Pancreas (tissue), 10 donors: ENCODE data around the gene DAND5. TPM values are rescaled to one million over a fixed set of nuclear protein-coding genes. Genes with fewer than 3 reads are reported as not detected.
A peak's percentile ranks its signal among the peaks of the same experiment; 100 is the strongest.

Experiments
- ATAC-seq, 4 donors: fragments of 200-7000 bp; cut with Tn5 transposase; one replicate each; pipeline versions ENCODE4 v1.8.0 to v1.9.1; 2020; ENCODE audit warnings: mild to moderate bottlenecking in 4 of 4, moderate library complexity in 4 of 4
- DNase-seq, 6 donors: peaks; one replicate each; pipeline ENCODE4 v3.0.0-alpha.2; 2020
- FAIRE-seq: peaks from 2 replicates; lab custom pipeline; 2012; peaks lifted over from hg19 to GRCh38; lab: Jason Lieb, UNC
- H3K27ac ChIP-seq, 4 donors: fragments of 200-600 bp; sonication (generic); 1 replicate in 3 of 4; 2 replicates in 1 of 4; pipeline versions ENCODE4 v1.5.0 to v1.8.0; 2020
- H3K27me3 ChIP-seq, 4 donors: fragments of 200-600 bp; one replicate each; pipeline ENCODE4 v1.8.0; 2021
- H3K36me3 ChIP-seq, 3 donors: fragments of 200-600 bp; sonication (generic) in 1 of 3; one replicate each; pipeline versions ENCODE4 v1.5.0 to v1.8.0; 2020 to 2021
- H3K4me1 ChIP-seq, 3 donors: fragments of 200-600 bp; one replicate each; pipeline ENCODE4 v1.8.0; 2021
- H3K4me3 ChIP-seq, 4 donors: fragments of 200-600 bp; sonication (generic) in 2 of 4; one replicate each; pipeline versions ENCODE4 v1.5.0 to v1.8.0; 2020 to 2021
- H3K9me3 ChIP-seq, 4 donors: fragments of 200-600 bp; one replicate each; pipeline ENCODE4 v1.8.0; 2021
- CTCF ChIP-seq, 4 donors: fragments of 200-600 bp; sonication (generic) in 3 of 4; IDR thresholded peaks; one replicate each; pipeline versions ENCODE4 v1.5.0 to v1.8.0; 2021; ENCODE audit warnings: antibody characterized with exemption in 4 of 4
- WGBS, 2 donors: extraction: QIAGEN DNeasy Blood & Tissue Kit; methylation state at CpG; one replicate each; pipeline ENCODE4 v1.1.7; 2013; 5-methylcytosine and 5-hydroxymethylcytosine counted together
- intact Hi-C, 3 donors: fragments of 100-400 bp; cut with DNase I; formaldehyde crosslinking; loops; one replicate each; pipeline versions ENCODE4 v1.11.1 to v1.14.2; 2022
- microRNA-seq, 2 donors: library from miRNA; unstranded; fragments of <30 nt; microRNA quantifications; one replicate each; pipeline versions ENCODE4 to v1.1.0, GENCODE V29; 2019 to 2020
- polyA plus RNA-seq, 2 donors: library from polyadenylated mRNA; stranded (reverse); fragments of 200-250 nt; gene quantifications; one replicate each; pipeline ENCODE4 v1.2.3, GENCODE V29; 2013
- total RNA-seq, 6 donors: library from RNA; stranded (reverse); fragmentation: NEBNext Ultra II Directional in 4 of 6; extraction: Animal tissue kit (Norgen Biotek cat#: 25700) in 4 of 6; gene quantifications; one replicate each; pipeline versions ENCODE4 v1.2.1 to v1.2.4, GENCODE V29; 2021 to 2023
- donor health status: healthy with polysubstance abuse.
- donor health status: DM: no; HTN: no; CAD: no; lungs with moderate emphysema.
- donor health status: DM: no; HTN: no; CAD: no.
- donor health status: control.
- donor health status: control.
- donor health status: Bipolar disorder and iron deficiency.
- donor health status: DM: yes; HTN: yes; CAD: no.
- donor health status: DM: no; HTN: no; CAD: no.
- donor health status: DM: no; HTN: no; CAD: no.
- donor health status: DM: yes; HTN: yes; CAD: no.

Gene DAND5
- total and polyA plus RNA-seq, 8 donors = 0.12 to 0.23 (median 0.14) TPM; not detected in 4

- DNase-seq (no peak), ATAC-seq (no peak), FAIRE-seq (no peak)
- no peaks in the 10 kb centered on the region for H3K9me3 ChIP-seq
- no peak for TF ChIP-seq CTCF (IDR thresholded peaks at IDR 0.05)
- peak overlapping the region in 2 of 4 donors; percentile 12 to 15 for H3K27ac ChIP-seq
- peaks cover 4 to 12% (median 10%) of the 10 kb centered on the region in 3 donors for H3K4me1 ChIP-seq
- H3K36me3 ChIP-seq = no peaks in the 10 kb centered on the region
- WGBS, 2 donors = 84 to 89% methylated on average over 7 of the region's 7 CpGs
- H3K4me3 ChIP-seq = no peak overlapping the region
- no peaks in the 10 kb centered on the region for H3K27me3 ChIP-seq
- intact Hi-C loops = no loop called here
Observed at GRCh38 chr19:13020002-13020414, 50.6 kb downstream of the DAND5 start.

GRCh38 chr19:13022111-13022858, 52.9 kb downstream of the DAND5 start:
- ATAC-seq (peak; percentile 44 to 51 (median 46)), DNase-seq (no peak), FAIRE-seq (no peak)
- no peaks in the 10 kb centered on the region for H3K27me3 ChIP-seq
- 20 to 35% methylated on average over 22 of the region's 22 CpGs for WGBS, 2 donors
- H3K36me3 ChIP-seq = no peaks in the 10 kb centered on the region
- peak overlapping the region in 2 of 4 donors; percentile 24 to 41 for H3K4me3 ChIP-seq
- peaks cover 11 to 27% (median 13%) of the 10 kb centered on the region in 3 donors for H3K4me1 ChIP-seq
- no peaks in the 10 kb centered on the region for H3K9me3 ChIP-seq
- intact Hi-C loops = no loop called here
- TF ChIP-seq CTCF (IDR thresholded peaks at IDR 0.05) = no peak
- peak overlapping the region; percentile 48 to 87 (median 75) for H3K27ac ChIP-seq

GRCh38 chr19:13022859-13023636, 53.7 kb downstream of the DAND5 start:
- peak; percentile 59 to 77 (median 74) for ATAC-seq
- TF ChIP-seq CTCF (IDR thresholded peaks at IDR 0.05) = no peak
- no peak for FAIRE-seq
- Histone ChIP-seq H3K36me3 (no peaks in the 10 kb centered on the region), H3K4me3 (peak overlapping the region in 3 of 4 donors; percentile 9 to 41 (median 24)), H3K4me1 (peaks cover 11 to 29% (median 13%) of the 10 kb centered on the region in 3 donors), H3K27ac (peak overlapping the region; percentile 48 to 87 (median 75)), H3K9me3 (no peaks in the 10 kb centered on the region), H3K27me3 (no peaks in the 10 kb centered on the region)
- intact Hi-C loops = no loop called here
- 20 to 23% methylated on average over 30 of the region's 30 CpGs for WGBS, 2 donors
- DNase-seq = peak in 4 of 6 donors; percentile 59 to 66 (median 65)

- H3K27me3 ChIP-seq = no peaks in the 10 kb centered on the region
- TF ChIP-seq CTCF (IDR thresholded peaks at IDR 0.05) = no peak
- H3K36me3 ChIP-seq = no peaks in the 10 kb centered on the region
- peak overlapping the region in 2 of 4 donors; percentile 24 to 41 for H3K4me3 ChIP-seq
- 16 to 18% methylated on average over 8 of the region's 8 CpGs for WGBS, 2 donors
- H3K4me1 ChIP-seq = peaks cover 11 to 29% (median 13%) of the 10 kb centered on the region in 3 donors
- DNase-seq = no peak
- peak overlapping the region in 2 of 4 donors; percentile 77 to 87 for H3K27ac ChIP-seq
- ATAC-seq = no peak
- no peak for FAIRE-seq
- H3K9me3 ChIP-seq = no peaks in the 10 kb centered on the region
- intact Hi-C loops = no loop called here
Observed at GRCh38 chr19:13023656-13024055, 54.3 kb downstream of the DAND5 start.

Small RNAs within 50 kb of the gene (microRNA-seq; reads per million reads assigned to microRNA genes)
- gene MIR5695 (0 to 0.39 reads per million in 2 donors), gene MIR6515 (1.9 to 3.5 reads per million in 2 donors)

Other genes with a start within 250 kb of the DAND5 start
- 10 to 100 TPM; 15.7 to 29.5 (median 20.8) TPM for gene TNPO2, start 245.6 kb upstream of the DAND5 start, total RNA-seq
- gene TNPO2, start 245.6 kb upstream of the DAND5 start, polyA plus RNA-seq = 10 to 100 TPM; 29.0 to 37.2 TPM
- 10 to 100 TPM; 49.2 to 86.5 (median 63.0) TPM for gene TRIR, start 234.9 kb upstream of the DAND5 start, total RNA-seq
- 100 to 1,000 TPM; 163 to 191 TPM for gene TRIR, start 234.9 kb upstream of the DAND5 start, polyA plus RNA-seq
- 10 to 100 TPM; 16.6 to 34.5 (median 27.9) TPM for gene GET3, start 232.1 kb upstream of the DAND5 start, total RNA-seq
- gene GET3, start 232.1 kb upstream of the DAND5 start, polyA plus RNA-seq = 10 to 100 TPM; 34.8 to 48.2 TPM
- gene BEST2, start 217.8 kb upstream of the DAND5 start, total RNA-seq = not detected
- gene BEST2, start 217.8 kb upstream of the DAND5 start, polyA plus RNA-seq = not detected
- 10 to 100 TPM; 37.7 to 60.9 (median 49.0) TPM for gene HOOK2, start 194.0 kb upstream of the DAND5 start, total RNA-seq
- gene HOOK2, start 194.0 kb upstream of the DAND5 start, polyA plus RNA-seq = 100 to 1,000 TPM; 268 to 300 TPM
- gene JUNB, start 178.1 kb upstream of the DAND5 start, total RNA-seq = 100 to 1,000 TPM in 2 of 6 donors, 10 to 100 TPM in 4; 41.6 to 109 (median 70.7) TPM
- gene JUNB, start 178.1 kb upstream of the DAND5 start, polyA plus RNA-seq = 100 to 1,000 TPM; 172 to 206 TPM
- gene PRDX2, start 167.8 kb upstream of the DAND5 start, total RNA-seq = 100 to 1,000 TPM in 4 of 6 donors, 10 to 100 TPM in 2; 77.5 to 109 (median 103) TPM
- gene PRDX2, start 167.8 kb upstream of the DAND5 start, polyA plus RNA-seq = 100 to 1,000 TPM in 1 of 2 donors, 10 to 100 TPM in 1; 75.8 to 172 TPM
- 1 to 10 TPM in 5 of 6 donors, under 1 TPM in 1; 0.90 to 3.9 (median 2.1) TPM for gene THSD8, start 167.5 kb upstream of the DAND5 start, total RNA-seq
- 1 to 10 TPM; 1.3 to 2.0 TPM for gene THSD8, start 167.5 kb upstream of the DAND5 start, polyA plus RNA-seq
- 1 to 10 TPM; 1.7 to 6.0 (median 3.0) TPM for gene RNASEH2A, start 163.0 kb upstream of the DAND5 start, total RNA-seq
- 1 to 10 TPM; 3.9 to 5.5 TPM for gene RNASEH2A, start 163.0 kb upstream of the DAND5 start, polyA plus RNA-seq
- under 1 TPM in 4 of 6 donors, not detected in 2; 0.19 to 0.86 (median 0.37) TPM for gene RTBDN, start 135.0 kb upstream of the DAND5 start, total RNA-seq
- 1 to 10 TPM; 1.2 to 4.6 TPM for gene RTBDN, start 135.0 kb upstream of the DAND5 start, polyA plus RNA-seq
- 1 to 10 TPM in 1 of 6 donors, under 1 TPM in 5; 0.23 to 1.1 (median 0.84) TPM for gene MAST1, start 131.1 kb upstream of the DAND5 start, total RNA-seq
- gene MAST1, start 131.1 kb upstream of the DAND5 start, polyA plus RNA-seq = 1 to 10 TPM; 5.8 to 7.3 TPM
- gene DNASE2, start 88.1 kb upstream of the DAND5 start, total RNA-seq = 10 to 100 TPM; 16.2 to 35.9 (median 20.5) TPM
- 10 to 100 TPM in 1 of 2 donors, 1 to 10 TPM in 1; 9.4 to 21.0 TPM for gene DNASE2, start 88.1 kb upstream of the DAND5 start, polyA plus RNA-seq
- under 1 TPM in 2 of 6 donors, not detected in 4; 0.12 to 0.22 TPM for gene KLF1, start 82.4 kb upstream of the DAND5 start, total RNA-seq
- not detected for gene KLF1, start 82.4 kb upstream of the DAND5 start, polyA plus RNA-seq
- gene GCDH, start 78.4 kb upstream of the DAND5 start, total RNA-seq = 10 to 100 TPM in 3 of 6 donors, 1 to 10 TPM in 3; 6.3 to 17.2 (median 11.7) TPM
- 10 to 100 TPM; 19.2 to 27.1 TPM for gene GCDH, start 78.4 kb upstream of the DAND5 start, polyA plus RNA-seq
- not detected for gene SYCE2, start 50.3 kb upstream of the DAND5 start, total RNA-seq
- under 1 TPM in 1 of 2 donors, not detected in 1; 0.19 TPM for gene SYCE2, start 50.3 kb upstream of the DAND5 start, polyA plus RNA-seq
- gene FARSA, start 35.9 kb upstream of the DAND5 start, total RNA-seq = 10 to 100 TPM; 19.4 to 46.0 (median 29.0) TPM
- gene FARSA, start 35.9 kb upstream of the DAND5 start, polyA plus RNA-seq = 10 to 100 TPM; 30.4 to 31.0 TPM
- 100 to 1,000 TPM; 279 to 681 (median 373) TPM for gene CALR, start 31.0 kb upstream of the DAND5 start, total RNA-seq
- 100 to 1,000 TPM; 132 to 263 TPM for gene CALR, start 31.0 kb upstream of the DAND5 start, polyA plus RNA-seq
- 10 to 100 TPM; 35.0 to 60.2 (median 45.9) TPM for gene RAD23A, start 23.7 kb upstream of the DAND5 start, total RNA-seq
- 10 to 100 TPM; 91.5 to 99.1 TPM for gene RAD23A, start 23.7 kb upstream of the DAND5 start, polyA plus RNA-seq
- gene GADD45GIP1, start 12.4 kb upstream of the DAND5 start, total RNA-seq = 10 to 100 TPM in 3 of 6 donors, 1 to 10 TPM in 3; 6.0 to 10.7 (median 9.8) TPM
- 10 to 100 TPM; 25.3 to 37.4 TPM for gene GADD45GIP1, start 12.4 kb upstream of the DAND5 start, polyA plus RNA-seq
- 10 to 100 TPM; 30.9 to 45.1 (median 36.0) TPM for gene NFIX, start 25.9 kb downstream of the DAND5 start, total RNA-seq
- 10 to 100 TPM in 1 of 2 donors, 1 to 10 TPM in 1; 8.3 to 16.6 TPM for gene NFIX, start 25.9 kb downstream of the DAND5 start, polyA plus RNA-seq
- 1 to 10 TPM in 4 of 6 donors, under 1 TPM in 2; 0.51 to 5.5 (median 1.7) TPM for gene LYL1, start 133.3 kb downstream of the DAND5 start, total RNA-seq
- gene LYL1, start 133.3 kb downstream of the DAND5 start, polyA plus RNA-seq = 1 to 10 TPM; 2.6 to 3.6 TPM
- gene TRMT1, start 147.2 kb downstream of the DAND5 start, total RNA-seq = 10 to 100 TPM; 12.7 to 29.2 (median 19.1) TPM
- gene TRMT1, start 147.2 kb downstream of the DAND5 start, polyA plus RNA-seq = 100 to 1,000 TPM in 1 of 2 donors, 10 to 100 TPM in 1; 85.5 to 108 TPM
- gene NACC1, start 148.7 kb downstream of the DAND5 start, total RNA-seq = 10 to 100 TPM in 5 of 6 donors, 1 to 10 TPM in 1; 9.8 to 25.3 (median 14.1) TPM
- 10 to 100 TPM in 1 of 2 donors, 1 to 10 TPM in 1; 7.0 to 19.8 TPM for gene NACC1, start 148.7 kb downstream of the DAND5 start, polyA plus RNA-seq
- 10 to 100 TPM; 14.0 to 24.6 (median 17.0) TPM for gene STX10, start 180.8 kb downstream of the DAND5 start, total RNA-seq
- 10 to 100 TPM; 61.4 to 73.5 TPM for gene STX10, start 180.8 kb downstream of the DAND5 start, polyA plus RNA-seq
- gene IER2, start 180.8 kb downstream of the DAND5 start, total RNA-seq = 10 to 100 TPM; 32.4 to 59.2 (median 37.7) TPM
- 100 to 1,000 TPM in 1 of 2 donors, 10 to 100 TPM in 1; 80.7 to 179 TPM for gene IER2, start 180.8 kb downstream of the DAND5 start, polyA plus RNA-seq